Effector memory CD8-positive, alpha-beta T cell (primary cell): ENCODE data around the gene CDH23.

Experiments used
- ATAC-seq: fragments of 150-1000 bp; cut with Tn5 transposase; replicated peaks from 2 replicates; pipeline ENCODE4 v1.10.0; 2021; ENCODE audit warnings: mild to moderate bottlenecking, moderate library complexity
- DNase-seq, 3 experiments: peaks; one replicate each; pipeline ENCODE4 v3.0.0; 2021
- H3K27ac Mint-ChIP-seq, 2 donors: one replicate each; pipeline ENCODE4 v1.8.0; 2022; ENCODE audit warnings: mild to moderate bottlenecking in 2 of 2, mixed read lengths in 2 of 2, moderate library complexity in 2 of 2
- H3K27me3 Mint-ChIP-seq, 2 donors: one replicate each; pipeline ENCODE4 v1.8.0; 2022; ENCODE audit warnings: mixed read lengths in 2 of 2
- H3K36me3 Mint-ChIP-seq: one replicate; pipeline ENCODE4 v1.8.0; 2022; ENCODE audit warnings: mild to moderate bottlenecking, moderate library complexity, mixed read lengths; ENCODE audit not compliant: insufficient read depth
- H3K4me1 Mint-ChIP-seq, 2 donors: one replicate each; pipeline ENCODE4 v1.8.0; 2022; ENCODE audit warnings: low read depth in 2 of 2, mixed read lengths in 2 of 2
- H3K4me3 Mint-ChIP-seq, 2 donors: one replicate each; pipeline ENCODE4 v1.8.0; 2022; ENCODE audit warnings: mild to moderate bottlenecking in 2 of 2, mixed read lengths in 2 of 2, moderate library complexity in 2 of 2
- H3K9me3 Mint-ChIP-seq, 2 donors: one replicate each; pipeline ENCODE4 v1.8.0; 2022; ENCODE audit warnings: mixed read lengths in 2 of 2

The CDH23 gene

DNA sequence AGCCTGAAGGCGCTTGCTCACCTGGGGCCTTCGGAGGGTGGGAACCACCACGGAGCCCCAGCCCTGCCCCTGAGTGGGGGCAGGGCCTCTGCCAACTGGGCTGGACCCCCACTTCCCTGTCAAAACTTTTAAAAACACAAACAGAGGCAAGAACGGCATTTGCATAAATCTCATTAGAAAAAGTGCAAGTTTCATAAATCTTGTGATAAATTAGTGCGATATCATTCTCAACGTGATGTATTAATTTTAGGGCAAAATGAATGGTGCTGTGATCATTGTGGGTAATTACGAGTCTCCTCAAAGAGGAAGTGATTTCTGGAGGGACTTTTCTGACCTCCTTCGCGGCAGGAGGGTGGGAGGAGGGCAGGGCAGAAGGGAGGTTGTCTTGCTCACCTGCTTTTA lies 98.3 kb downstream of the CDH23 start:
- Mint-ChIP-seq H3K9me3 (no peaks in the 10 kb centered on the region), H3K36me3 (no peaks in the 10 kb centered on the region), H3K4me1 (peaks cover 0 to 3% of the 10 kb centered on the region in 2 donors), H3K27me3 (peaks cover 14 to 27% of the 10 kb centered on the region in 2 donors), H3K27ac (peak overlapping the region in 1 of 2 donors; percentile 67), H3K4me3 (no peak overlapping the region)
- peak; percentile 70 for ATAC-seq
- no peak for DNase-seq

DNA sequence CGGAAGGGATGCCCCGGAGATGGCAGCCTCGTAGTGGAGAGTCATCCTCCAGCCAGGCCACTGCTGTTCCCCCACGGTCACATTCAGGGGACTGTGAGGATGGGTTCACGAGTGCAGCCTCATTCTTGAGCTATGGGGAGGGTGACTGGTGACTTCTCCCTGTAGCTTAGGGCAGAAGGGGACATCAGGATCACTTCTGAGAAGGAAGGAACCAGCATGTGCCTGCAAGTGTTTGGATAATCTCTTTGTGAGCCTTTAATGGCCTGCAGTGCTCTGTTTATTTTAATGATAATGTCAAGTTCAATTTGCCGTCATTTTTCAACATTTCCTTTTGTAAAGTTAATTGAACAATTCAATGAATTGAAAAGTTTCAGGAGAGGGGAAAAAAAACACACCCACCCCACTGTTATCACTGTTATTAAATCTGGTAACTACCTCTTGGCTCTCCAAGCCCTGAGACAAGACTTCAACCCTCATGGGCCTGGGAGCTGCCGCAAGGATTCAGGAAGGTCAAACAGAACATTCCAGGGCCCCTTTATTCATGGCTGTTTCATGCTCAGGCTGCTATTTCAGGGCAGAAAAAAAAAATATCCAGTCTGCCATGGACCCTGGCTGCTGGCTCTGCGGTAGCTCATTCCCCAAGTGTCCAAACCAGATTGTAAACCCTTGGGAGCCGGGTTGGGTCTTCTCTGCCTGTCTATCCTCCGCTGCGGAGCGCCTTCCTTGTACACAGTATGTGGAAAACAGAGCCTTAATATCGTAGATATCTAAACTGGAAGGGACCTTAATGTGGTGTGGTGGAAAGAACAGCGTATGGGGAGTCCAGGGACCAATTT lies 100.4 kb downstream of the CDH23 start:
- no peak for DNase-seq
- H3K27ac Mint-ChIP-seq = no peak overlapping the region
- H3K27me3 Mint-ChIP-seq = peaks cover 26 to 35% of the 10 kb centered on the region in 2 donors
- no peaks in the 10 kb centered on the region for H3K36me3 Mint-ChIP-seq
- ATAC-seq = no peak
- peaks cover 0 to 3% of the 10 kb centered on the region in 2 donors for H3K4me1 Mint-ChIP-seq
- H3K4me3 Mint-ChIP-seq = no peak overlapping the region
- no peaks in the 10 kb centered on the region for H3K9me3 Mint-ChIP-seq

- no peaks in the 10 kb centered on the region for H3K9me3 Mint-ChIP-seq
- peaks cover 26 to 35% of the 10 kb centered on the region in 2 donors for H3K27me3 Mint-ChIP-seq
- no peak overlapping the region for H3K27ac Mint-ChIP-seq
- ATAC-seq = no peak
- H3K36me3 Mint-ChIP-seq = no peaks in the 10 kb centered on the region
- H3K4me1 Mint-ChIP-seq = peaks cover 0 to 3% of the 10 kb centered on the region in 2 donors
- no peak for DNase-seq
- H3K4me3 Mint-ChIP-seq = no peak overlapping the region
Measured at GRCh38 chr10:71497763-71498326, 101.1 kb downstream of the CDH23 start.

DNA sequence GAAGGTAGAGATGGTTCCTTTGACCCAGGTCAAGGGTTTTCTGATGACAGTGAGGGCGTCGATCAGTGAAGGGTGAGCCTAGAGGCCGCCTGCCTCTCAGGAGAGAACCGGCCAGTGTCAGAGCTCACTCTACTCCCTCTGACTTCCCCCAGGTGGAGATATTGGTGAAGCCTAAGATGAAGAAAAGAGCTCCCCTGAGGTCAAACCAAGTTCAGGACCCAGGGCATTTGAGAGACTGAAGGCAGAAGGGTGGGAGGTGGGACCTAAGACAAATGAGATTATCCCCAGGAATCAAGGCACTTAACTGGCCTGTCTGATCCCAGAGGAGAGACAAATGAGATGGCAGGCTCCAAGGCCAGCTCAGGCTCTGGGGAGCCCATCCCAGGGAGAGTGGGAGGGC lies 104.7 kb downstream of the CDH23 start:
- DNase-seq (no peak), ATAC-seq (no peak)
- Mint-ChIP-seq H3K4me3 (no peak overlapping the region), H3K27ac (no peak overlapping the region), H3K27me3 (peaks cover 27 to 53% of the 10 kb centered on the region in 2 donors), H3K4me1 (no peaks in the 10 kb centered on the region), H3K9me3 (no peaks in the 10 kb centered on the region), H3K36me3 (no peaks in the 10 kb centered on the region)

DNA sequence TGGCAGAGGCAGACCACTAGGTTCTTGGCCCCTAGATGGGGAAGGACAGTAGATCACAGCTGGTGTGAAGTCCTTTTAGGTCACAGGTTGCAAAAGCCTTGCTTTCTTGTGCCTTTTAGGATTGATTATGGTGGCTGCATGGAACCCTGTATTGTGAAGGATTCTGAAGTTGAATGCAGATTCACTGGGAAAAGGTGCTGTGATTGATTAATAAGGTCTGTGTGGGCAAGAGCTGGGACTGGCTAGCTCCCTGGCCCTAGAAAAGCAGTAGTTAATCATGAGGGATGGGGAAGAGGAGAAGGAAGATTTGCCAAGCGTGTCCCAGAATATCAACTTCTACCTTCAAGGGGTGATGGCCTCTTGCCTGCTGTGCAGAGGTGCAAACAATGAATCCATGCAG lies 105.5 kb downstream of the CDH23 start:
- Mint-ChIP-seq H3K9me3 (no peaks in the 10 kb centered on the region), H3K36me3 (no peaks in the 10 kb centered on the region)
- no peak for DNase-seq

DNA sequence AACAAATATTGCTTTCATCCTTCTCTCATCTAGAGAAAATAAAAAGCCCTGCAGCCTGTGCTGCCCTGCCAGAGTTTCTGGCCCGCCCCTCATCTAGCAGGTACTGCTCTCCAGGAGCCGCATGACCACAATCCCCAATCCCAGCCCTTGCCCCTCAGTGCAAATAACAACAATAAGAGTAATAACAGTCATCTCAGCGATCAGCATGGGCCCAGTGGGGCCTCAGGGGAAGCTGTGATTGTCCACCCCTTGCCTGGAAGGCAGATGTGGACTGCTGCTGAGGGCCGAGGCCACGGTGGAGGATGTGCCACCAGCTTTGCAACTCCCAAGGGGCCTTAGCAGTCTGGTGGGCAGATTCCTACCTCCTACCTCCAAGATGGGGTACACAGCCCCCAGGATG lies 106.1 kb downstream of the CDH23 start:
- peaks cover 27 to 42% of the 10 kb centered on the region in 2 donors for H3K27me3 Mint-ChIP-seq
- no peak overlapping the region for H3K4me3 Mint-ChIP-seq
- no peaks in the 10 kb centered on the region for H3K9me3 Mint-ChIP-seq
- no peaks in the 10 kb centered on the region for H3K4me1 Mint-ChIP-seq
- DNase-seq (no peak), ATAC-seq (no peak)
- no peaks in the 10 kb centered on the region for H3K36me3 Mint-ChIP-seq
- no peak overlapping the region for H3K27ac Mint-ChIP-seq

More for the DNA sequence above, 105.5 kb downstream of the CDH23 start:
- Mint-ChIP-seq H3K27me3 (peaks cover 27 to 49% of the 10 kb centered on the region in 2 donors), H3K27ac (no peak overlapping the region), H3K4me1 (no peaks in the 10 kb centered on the region), H3K4me3 (no peak overlapping the region)
- ATAC-seq = no peak

DNA sequence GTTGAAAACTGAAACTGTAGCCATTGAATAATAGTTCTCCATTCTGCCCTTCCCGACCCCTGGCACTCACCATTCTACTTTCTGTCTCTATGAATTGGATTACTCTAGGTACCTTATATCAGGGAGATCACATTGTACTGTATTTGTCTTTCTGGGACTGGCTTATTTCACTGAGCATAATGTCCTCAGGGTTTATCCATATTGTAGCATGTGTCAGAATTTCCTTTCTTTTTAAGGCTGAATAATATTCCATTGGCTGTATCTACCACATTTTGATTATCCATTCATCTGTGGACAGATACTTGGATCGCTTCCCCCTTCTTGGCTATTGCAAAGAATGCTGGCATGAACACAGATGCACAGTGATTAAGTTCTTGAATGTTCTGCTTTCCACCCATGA lies 107.4 kb downstream of the CDH23 start:
- ATAC-seq = no peak
- Mint-ChIP-seq H3K27ac (no peak overlapping the region), H3K4me3 (no peak overlapping the region), H3K27me3 (peaks cover 21 to 29% of the 10 kb centered on the region in 2 donors), H3K9me3 (no peaks in the 10 kb centered on the region), H3K4me1 (no peaks in the 10 kb centered on the region), H3K36me3 (no peaks in the 10 kb centered on the region)
- no peak for DNase-seq

- Mint-ChIP-seq H3K27me3 (peaks cover 19 to 26% of the 10 kb centered on the region in 2 donors), H3K36me3 (no peaks in the 10 kb centered on the region), H3K27ac (no peak overlapping the region), H3K9me3 (no peaks in the 10 kb centered on the region), H3K4me3 (no peak overlapping the region), H3K4me1 (no peaks in the 10 kb centered on the region)
- no peak for DNase-seq
- ATAC-seq = no peak
Measured at GRCh38 chr10:71504570-71504969, 107.8 kb downstream of the CDH23 start.

DNA sequence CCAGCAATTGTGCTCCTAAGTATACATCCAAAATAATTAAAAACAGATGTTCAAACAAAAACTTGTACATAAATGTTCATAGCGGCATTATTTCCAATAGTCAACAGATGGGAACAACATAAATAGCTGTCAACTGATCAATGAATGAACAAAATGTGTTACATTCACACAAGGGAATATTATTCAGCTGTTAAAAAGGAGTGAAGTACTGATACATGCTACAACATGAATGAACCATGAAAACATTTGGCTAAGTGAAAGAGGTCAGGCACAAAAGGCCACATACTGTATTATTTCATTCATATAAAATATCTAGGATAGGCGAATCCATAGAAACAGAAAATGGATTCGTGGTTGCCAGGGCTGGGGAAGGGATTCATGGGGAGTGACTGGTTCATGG lies 109.1 kb downstream of the CDH23 start:
- Mint-ChIP-seq H3K27me3 (peaks cover 12 to 29% of the 10 kb centered on the region in 2 donors), H3K4me1 (no peaks in the 10 kb centered on the region), H3K36me3 (no peaks in the 10 kb centered on the region), H3K9me3 (no peaks in the 10 kb centered on the region), H3K4me3 (no peak overlapping the region), H3K27ac (no peak overlapping the region)
- ATAC-seq (no peak), DNase-seq (no peak)

DNA sequence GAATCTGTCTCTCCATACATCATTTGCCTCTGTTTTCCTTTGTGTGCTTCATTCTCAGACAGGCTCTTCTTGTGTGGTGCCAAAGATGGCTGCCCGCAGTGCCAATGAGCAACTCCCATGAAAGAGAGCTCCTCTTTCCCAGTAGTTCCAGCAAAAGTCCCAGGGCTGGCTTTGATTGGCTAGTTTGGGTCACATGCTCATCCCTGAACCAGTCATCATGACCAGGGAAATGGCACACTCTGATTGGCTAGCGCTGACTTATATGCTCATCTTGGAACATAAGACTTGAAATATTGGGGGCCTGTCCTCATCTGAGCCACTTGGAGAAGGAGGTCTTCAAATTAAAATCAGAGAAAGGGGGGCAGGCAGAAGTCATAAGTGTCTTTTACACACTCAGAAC lies 112.7 kb downstream of the CDH23 start:
- DNase-seq (no peak), ATAC-seq (no peak)
- Mint-ChIP-seq H3K27me3 (peaks cover 0 to 23% of the 10 kb centered on the region in 2 donors), H3K4me3 (no peak overlapping the region), H3K4me1 (no peaks in the 10 kb centered on the region), H3K36me3 (no peaks in the 10 kb centered on the region), H3K9me3 (no peaks in the 10 kb centered on the region), H3K27ac (no peak overlapping the region)

DNA sequence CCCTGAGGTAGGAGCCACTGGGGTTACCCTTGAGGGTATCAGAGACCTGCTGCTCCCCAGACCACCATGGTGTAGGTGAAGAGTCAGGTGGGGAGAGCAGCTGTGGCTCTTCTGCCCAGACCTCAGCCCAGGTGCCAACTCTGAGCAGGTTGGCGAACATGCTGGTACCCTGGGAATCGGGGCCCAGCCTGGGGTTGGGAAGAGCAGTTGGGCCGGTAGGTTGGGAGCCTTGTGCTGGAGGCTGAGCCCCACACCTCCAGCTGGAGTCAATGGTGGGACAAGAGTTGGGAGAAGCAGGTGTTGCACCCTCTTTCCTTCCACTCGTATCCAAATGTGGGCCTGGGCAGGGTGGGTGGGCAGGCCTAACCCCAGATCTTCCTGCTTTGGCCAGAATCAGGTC lies 114.5 kb downstream of the CDH23 start:
- ATAC-seq = no peak
- H3K4me3 Mint-ChIP-seq = no peak overlapping the region
- H3K27me3 Mint-ChIP-seq = peaks cover 0 to 14% of the 10 kb centered on the region in 2 donors
- H3K27ac Mint-ChIP-seq = no peak overlapping the region
- H3K9me3 Mint-ChIP-seq = no peaks in the 10 kb centered on the region
- no peak for DNase-seq
- H3K36me3 Mint-ChIP-seq = no peaks in the 10 kb centered on the region
- no peaks in the 10 kb centered on the region for H3K4me1 Mint-ChIP-seq

DNA sequence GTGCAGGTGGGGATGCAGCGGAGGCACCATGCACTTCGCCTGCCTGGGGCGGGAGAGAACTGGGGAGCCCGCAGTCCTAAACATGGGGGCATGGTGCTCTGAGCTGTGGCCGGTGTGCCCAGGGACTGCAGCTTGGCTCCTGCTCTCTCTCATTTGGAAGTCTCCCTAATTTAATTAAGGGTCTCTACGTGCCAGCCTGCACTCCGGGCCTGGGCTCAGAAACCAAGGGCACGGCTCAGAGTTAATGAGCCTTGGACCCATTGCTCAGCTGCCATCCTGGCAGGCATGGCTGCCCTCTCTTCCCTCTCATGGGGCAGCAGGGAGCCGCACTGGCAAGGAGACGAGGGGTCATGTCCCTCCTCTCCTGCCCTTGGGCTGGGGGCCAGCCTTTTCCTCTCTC lies 115.6 kb downstream of the CDH23 start:
- H3K9me3 Mint-ChIP-seq = no peaks in the 10 kb centered on the region

GRCh38 chr10:71512761-71513539 lies 116.2 kb downstream of the CDH23 start:
- Mint-ChIP-seq H3K27ac (no peak overlapping the region), H3K4me1 (no peaks in the 10 kb centered on the region), H3K36me3 (no peaks in the 10 kb centered on the region), H3K27me3 (peaks cover 0 to 14% of the 10 kb centered on the region in 2 donors), H3K9me3 (no peaks in the 10 kb centered on the region), H3K4me3 (no peak overlapping the region)
- DNase-seq (no peak), ATAC-seq (no peak)

More for the DNA sequence above, 115.6 kb downstream of the CDH23 start:
- Mint-ChIP-seq H3K4me3 (no peak overlapping the region), H3K4me1 (no peaks in the 10 kb centered on the region), H3K27ac (no peak overlapping the region), H3K36me3 (no peaks in the 10 kb centered on the region), H3K27me3 (peaks cover 0 to 14% of the 10 kb centered on the region in 2 donors)
- DNase-seq = no peak
- ATAC-seq = no peak

DNA sequence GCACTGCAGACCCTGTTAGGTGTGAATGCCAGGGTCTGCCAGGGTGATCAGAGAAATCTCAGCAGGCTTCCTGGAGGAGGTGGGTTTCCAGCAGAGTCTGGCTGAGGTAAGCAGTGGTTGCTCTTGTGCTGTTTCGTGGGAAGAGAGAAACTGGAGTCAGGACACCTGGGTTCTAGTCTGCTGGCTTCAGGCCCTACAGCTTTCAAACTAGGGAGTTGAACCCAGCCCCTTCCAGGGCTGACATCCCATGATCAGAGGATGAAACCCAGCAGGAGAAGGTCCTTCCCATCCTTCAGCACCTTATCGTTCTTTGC lies 116.8 kb downstream of the CDH23 start:
- Mint-ChIP-seq H3K27me3 (peaks cover 0 to 14% of the 10 kb centered on the region in 2 donors), H3K9me3 (no peaks in the 10 kb centered on the region), H3K36me3 (no peaks in the 10 kb centered on the region), H3K27ac (no peak overlapping the region), H3K4me1 (no peaks in the 10 kb centered on the region), H3K4me3 (no peak overlapping the region)
- no peak for ATAC-seq
- DNase-seq = no peak
